ENCODE results near the gene ITGAE.
"Not testable (repeated sequence)": the region's sequence is repeated elsewhere in the genome, so short reads cannot be mapped to it uniquely, and the experiment has no call there.

ITGAE gene, protein sequence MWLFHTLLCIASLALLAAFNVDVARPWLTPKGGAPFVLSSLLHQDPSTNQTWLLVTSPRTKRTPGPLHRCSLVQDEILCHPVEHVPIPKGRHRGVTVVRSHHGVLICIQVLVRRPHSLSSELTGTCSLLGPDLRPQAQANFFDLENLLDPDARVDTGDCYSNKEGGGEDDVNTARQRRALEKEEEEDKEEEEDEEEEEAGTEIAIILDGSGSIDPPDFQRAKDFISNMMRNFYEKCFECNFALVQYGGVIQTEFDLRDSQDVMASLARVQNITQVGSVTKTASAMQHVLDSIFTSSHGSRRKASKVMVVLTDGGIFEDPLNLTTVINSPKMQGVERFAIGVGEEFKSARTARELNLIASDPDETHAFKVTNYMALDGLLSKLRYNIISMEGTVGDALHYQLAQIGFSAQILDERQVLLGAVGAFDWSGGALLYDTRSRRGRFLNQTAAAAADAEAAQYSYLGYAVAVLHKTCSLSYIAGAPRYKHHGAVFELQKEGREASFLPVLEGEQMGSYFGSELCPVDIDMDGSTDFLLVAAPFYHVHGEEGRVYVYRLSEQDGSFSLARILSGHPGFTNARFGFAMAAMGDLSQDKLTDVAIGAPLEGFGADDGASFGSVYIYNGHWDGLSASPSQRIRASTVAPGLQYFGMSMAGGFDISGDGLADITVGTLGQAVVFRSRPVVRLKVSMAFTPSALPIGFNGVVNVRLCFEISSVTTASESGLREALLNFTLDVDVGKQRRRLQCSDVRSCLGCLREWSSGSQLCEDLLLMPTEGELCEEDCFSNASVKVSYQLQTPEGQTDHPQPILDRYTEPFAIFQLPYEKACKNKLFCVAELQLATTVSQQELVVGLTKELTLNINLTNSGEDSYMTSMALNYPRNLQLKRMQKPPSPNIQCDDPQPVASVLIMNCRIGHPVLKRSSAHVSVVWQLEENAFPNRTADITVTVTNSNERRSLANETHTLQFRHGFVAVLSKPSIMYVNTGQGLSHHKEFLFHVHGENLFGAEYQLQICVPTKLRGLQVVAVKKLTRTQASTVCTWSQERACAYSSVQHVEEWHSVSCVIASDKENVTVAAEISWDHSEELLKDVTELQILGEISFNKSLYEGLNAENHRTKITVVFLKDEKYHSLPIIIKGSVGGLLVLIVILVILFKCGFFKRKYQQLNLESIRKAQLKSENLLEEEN
- total RNA-seq = 41.4 to 242 (median 143) reads per million in 4 experiments

DNA sequence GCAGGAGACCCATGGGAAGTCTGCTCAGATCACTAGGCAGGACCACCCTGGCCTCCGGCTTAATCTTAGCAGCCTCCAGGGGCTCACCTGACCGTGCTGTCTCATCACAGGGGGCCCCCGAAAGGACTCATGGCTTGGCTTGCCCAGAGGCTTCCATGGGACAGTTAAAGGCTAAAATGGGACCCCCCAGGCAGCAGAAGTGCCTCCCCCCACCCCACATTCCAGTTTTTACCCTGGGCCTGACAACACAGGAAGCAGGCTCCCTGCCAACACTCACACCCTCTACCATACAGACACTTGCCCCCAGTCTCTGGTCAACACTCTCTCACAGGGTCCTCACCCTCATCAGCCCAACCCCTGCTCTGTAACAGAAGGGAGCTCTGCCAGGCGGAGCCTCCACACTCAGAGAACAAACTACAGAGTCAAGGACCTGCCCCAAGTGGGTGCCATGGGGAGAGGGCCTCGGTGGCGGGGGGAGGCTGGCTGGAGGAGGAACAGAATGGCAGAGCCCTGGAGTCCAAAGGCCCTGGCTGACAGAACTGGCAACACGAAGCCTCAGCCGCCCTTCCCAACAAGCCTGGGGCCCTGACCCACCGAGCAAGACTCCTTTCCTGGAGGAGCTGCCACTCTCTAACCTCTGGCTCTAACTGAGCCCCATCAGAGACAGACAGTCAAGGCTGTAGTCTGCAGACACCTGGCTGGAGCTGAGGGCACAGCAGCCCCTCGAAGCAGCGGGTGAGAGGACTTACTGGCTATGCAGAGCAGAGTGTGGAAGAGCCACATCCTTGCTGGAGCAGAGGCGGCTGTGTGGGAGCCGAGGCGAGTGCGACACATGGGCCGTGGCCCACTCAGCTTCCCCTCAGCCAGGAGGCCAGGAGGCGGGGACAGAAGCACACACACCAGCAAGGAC, at the start of gene ITGAE:
ITGAE (minus strand) TSS at position 827 of the 910 bp plus-strand sequence; CDS start at position 783, 44 bp downstream.
- no peak for DNase-seq

DNA sequence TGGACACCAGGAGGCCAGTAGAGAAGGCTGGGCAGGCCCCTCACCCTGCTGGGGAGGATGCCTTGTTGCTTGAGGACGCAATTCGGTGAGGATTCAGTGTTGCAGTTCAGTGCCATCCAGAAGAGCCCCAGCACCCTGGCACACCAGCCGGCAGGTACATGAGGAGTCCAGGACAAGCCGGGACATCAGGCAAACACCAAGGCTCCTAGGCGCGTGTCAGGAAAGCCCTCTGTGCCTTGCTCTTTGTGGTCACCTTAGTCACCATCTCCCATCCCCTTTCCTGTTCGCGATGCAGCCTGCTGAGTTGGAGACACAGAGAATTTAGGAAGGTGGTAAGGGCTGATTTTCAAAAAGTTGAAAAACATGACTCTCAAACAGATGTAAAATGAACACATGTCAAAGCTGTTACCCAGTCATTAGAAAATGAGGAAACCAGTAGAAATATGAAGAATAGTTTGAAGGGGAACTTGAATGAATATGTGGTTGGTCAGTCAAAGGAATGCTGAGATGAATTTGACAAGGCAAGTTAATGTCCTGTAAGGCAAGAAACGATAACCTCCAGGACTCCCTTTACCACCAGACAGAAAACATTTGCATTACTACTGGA, 47.3 kb upstream of the ITGAE start:
- no peak for DNase-seq

GRCh38 chr17:3847165-3847670, 46.2 kb upstream of the ITGAE start:
- no peak for DNase-seq

DNA sequence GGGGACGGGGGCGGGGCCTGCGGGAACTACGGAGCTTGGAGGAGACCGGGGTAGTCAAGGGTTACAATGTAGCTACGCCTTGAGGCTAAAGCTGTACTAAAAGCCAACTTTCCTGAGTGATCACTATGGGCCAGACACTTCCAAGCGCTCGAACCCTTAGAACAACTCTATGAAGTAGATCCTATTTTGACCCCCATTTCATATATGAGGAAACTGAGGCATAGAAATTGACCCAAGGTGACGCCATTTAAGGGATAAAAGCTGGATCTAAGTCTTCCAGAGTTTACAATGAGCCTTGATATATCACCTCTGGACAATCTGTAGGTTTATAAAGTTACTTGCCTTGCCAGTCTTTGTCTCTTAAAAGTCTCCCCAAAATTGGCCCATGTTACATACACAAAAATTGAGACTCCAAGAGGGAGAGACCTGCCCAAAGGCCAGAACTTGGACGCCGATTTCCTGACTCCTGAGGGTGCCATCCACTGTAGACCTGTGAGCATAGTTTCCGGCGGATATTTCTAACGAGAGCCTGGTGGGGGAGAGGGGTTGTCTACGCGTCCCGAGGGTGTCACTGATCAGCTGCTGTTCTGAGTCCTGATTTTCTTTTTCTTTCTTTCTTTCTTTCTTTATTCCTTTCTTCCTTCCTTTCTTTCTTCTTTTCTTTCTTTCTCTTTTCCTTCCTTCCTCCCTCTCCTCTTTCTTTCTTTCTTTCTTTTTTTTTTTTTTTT, 45.6 kb upstream of the ITGAE start:
- no peak for DNase-seq

DNA sequence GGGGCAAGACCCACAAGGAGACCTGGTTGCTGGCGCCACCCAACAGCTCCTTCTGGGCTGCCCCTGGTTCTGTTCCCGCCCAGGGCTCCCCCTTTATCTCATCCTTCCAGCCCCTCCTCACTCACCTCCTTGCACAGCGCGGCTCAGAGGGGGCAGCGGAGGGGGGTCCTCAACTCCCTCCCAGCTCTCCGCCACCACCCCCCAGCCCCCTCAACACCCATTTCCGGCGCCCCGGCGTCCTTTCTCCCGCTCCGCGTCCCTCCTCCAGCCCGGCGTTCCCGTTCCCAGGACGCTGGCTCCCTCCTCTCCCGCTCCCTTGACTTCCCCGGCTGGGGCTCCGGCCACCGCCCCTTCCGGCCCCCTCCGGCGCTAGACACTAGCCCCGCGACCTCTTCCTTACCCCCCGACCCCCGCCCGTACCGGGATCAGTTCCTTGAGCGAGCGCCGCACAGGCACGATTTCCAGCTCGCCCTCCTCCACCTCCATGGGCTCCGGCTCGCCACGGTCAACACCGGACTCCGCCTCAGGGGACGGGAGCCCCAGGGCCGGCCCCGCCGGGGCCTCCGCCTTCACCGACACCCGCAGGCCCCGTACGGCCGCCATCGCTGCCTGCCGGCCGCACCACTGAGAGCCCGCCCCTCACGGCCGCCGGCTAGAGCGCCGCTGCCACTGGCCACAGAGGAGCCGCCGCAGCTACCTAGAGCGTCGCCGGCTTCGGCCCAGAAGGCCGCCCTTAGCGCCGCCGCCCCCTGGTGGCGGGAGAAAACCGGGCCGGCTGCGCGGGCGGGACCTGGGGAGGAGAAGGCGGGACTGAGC, 44.8 kb upstream of the ITGAE start, which contains the start of gene NCBP3:
NCBP3 (minus strand) TSS at position 626 of the 816 bp plus-strand sequence; CDS start at position 603, 23 bp downstream.
- DNase-seq = peak; percentile 89

- DNase-seq = no peak
Observed at GRCh38 chr17:3845291-3845620, 44.3 kb upstream of the ITGAE start.

- DNase-seq = not testable (repeated sequence)
Observed at GRCh38 chr17:3844556-3844955, 43.6 kb upstream of the ITGAE start.

DNA sequence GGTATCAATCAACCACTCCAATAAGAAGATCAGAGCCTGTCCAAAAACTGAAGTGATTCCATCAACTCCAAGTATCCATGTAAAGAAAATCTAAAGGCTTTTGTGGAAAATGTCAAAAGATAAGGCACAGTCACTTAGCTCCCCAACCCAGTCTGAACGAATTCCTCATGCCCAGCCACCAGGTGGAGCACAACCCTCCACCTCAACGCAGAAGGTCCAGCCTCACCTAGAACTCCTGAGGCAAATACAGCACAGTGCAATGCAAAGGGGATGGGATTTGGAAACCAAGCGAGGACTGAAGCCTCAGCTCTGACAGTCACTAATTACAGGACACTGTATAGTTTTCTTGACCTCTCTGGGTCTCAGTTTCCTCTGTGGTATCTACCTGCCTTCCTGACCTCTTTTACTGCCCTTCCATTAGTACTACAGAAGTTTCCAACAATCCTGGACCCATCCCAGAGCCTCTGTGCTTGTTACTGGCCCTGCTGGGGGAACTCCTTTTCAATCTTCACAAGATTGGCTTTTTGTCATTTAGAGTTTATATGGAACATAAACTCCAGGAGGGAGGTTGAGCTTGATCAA, 43.0 kb upstream of the ITGAE start:
- DNase-seq = no peak

DNA sequence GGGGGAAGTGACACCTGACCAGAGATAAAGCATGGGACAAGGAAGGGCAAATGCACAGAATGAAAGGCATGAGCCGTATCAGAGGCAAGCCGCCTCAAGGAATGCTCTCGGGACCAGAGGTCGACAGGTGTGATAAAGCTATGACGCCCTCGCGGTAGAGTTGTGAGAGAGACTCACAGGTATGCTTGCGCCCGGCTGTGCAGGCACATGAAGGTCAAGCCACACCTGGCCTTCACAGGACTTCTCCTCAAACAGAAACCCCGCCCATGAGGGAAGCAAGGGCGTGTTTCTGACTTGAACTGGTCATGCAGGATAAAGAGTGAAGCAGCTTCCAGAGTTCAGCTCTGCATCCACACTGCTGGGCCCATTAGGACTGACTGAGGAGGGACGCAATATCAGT, 37.2 kb upstream of the ITGAE start:
- no peak for DNase-seq

GRCh38 chr17:3836551-3836950, 35.6 kb upstream of the ITGAE start:
- no peak for DNase-seq

DNA sequence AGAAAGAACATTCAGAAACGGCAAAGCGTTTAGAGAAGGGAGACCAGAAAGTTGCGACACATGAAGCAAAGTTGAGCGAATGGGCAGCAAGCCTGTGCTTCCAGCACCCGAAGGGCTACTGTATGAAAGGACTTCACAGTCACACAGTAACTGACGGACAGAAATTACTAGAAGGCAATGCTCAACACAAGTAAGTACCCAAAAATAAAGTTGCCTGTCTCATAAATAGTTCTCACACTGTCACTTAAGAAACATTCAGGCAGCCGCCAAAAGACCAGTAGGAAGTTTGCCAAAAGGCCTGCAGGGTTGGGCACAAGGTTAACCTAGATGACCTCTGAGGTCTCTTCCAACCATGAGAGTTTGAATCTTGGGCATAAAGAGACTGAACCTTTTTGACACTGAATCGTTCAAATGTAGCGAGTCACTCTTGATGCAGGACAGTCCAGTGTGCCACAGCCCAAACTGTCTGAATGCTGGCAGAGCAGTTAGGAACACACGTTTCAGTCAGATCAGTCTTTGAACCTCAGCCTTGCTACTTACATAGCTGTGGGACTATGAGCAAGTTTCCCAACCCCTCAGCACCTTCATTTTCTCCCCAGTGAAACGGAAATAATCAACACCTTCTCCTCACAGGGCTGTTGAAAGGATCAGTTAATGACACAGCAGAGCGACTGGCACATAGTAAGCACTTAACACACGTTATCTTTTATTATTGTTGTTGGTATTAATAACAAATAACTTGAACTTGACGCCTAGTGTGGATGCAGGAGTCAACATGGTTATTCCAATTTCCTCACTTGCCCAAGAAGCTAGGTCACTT, 34.6 kb upstream of the ITGAE start:
- DNase-seq = no peak

GRCh38 chr17:3834811-3835210, 33.8 kb upstream of the ITGAE start:
- DNase-seq = no peak

DNA sequence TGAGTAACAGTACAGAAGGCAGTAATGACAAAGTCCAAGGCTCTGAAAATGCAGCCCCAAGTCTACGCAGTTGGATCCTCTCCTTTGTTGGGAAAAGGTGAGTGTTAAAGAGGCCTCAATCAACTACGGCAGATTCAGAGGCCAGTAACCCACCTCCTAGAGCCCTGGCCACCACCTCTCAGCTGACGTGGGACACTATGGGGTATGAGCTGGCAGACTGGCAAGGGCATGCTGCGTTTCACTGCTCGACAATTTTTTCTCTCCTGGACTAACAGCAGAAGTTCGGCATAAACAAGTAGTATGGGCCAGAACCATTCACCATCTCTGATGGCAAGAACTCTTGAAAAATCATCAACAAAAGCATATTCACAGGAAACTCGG, 27.9 kb upstream of the ITGAE start:
- DNase-seq = no peak

DNA sequence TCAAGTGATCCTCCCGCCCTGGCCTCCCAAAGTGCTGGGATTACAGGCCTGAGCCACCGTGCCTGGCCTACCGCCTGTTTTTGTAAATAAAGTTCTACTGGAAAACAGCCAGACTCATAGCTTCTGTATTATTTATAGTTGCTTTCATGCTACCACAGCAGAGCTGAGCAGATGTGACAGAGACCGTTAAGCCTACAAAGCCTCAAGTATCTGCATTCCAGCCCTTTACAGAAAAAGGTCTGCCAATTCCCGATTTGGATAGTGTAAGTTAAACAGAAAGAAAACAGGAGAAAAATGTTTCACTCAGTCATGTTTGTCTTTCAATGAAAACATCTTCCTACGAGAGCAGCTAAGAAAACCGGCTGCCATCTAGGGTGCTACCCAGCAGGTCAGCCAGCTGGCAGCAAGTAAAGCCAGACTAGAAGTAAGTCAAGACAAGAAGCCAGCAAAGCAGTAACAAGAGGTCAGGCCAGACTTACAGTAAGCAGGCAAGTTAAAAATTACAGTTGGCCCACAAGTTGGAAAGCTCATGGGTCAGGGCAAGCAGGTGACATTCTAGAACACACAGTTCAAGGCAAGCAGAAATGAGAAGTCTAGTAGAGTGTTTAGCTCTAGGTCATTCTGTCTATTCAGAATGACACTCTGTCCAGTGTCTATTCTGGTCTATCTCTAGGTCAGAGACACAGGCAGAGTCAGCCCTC, 27.3 kb upstream of the ITGAE start:
- no peak for DNase-seq

DNA sequence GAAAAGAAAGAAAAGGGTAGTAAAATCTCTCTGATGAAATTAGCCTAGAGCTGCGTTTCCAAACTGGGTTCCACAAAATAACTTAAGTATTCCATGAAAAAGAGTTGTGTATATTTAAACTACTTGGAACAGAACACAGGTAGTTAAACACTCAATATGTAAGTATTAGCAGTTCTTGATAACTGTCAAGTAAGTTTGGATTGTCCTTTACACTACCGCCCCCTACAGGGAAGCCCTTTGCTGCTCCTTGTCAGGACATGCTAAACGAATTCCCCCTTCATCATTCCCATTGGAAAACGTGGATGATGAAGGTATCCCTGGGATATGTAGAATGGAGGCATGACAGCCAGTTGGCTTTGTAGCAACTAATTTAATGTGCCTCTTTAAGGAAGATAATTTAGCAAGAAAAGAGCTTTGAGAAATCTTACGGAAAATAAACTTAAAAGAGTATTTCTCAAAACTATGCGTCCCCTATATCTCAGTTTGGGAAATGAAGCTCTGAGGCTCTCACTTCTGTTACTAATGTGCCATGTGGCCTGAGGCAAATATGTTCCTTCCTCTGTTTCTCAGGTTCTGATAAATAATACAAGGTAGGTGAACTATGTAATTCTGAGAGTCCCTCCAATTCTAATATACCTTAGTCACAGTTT, 26.3 kb upstream of the ITGAE start:
- DNase-seq = peak; percentile 59

DNA sequence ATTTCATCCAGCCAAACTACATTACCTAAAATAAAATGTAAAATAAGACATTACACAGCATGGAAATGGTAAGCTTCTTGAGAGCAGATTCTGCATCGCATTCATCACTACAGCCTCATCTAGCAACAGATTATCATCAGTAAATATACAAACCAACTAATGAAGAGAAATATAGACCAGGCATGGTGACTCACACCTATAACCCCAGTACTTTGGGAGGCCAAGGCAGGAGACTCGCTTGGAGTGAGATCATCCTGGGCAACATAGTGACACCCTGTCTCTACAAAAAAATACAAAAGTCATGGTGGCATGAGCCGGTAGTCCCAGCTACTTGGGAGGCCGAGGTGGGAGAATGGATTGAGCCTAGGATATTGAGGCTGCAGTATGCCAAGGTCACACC, 25.2 kb upstream of the ITGAE start:
- no peak for DNase-seq

- DNase-seq = no peak
Observed at GRCh38 chr17:3821101-3821500, 20.1 kb upstream of the ITGAE start.

Data from effector CD8-positive, alpha-beta T cell (primary cell).